K562 (cell line): ENCODE results near the gene CHST13. TPM values are rescaled to one million over a fixed set of nuclear protein-coding genes. Genes with fewer than 3 reads are reported as not detected.

ENCODE experiments used
- ATAC-seq: fragments of 200-7000 bp; cut with Tn5 transposase; 3 replicates; pipeline ENCODE4 v1.9.1; 2020; ENCODE audit warnings: moderate library complexity
- BruUV-seq: library from RNA; stranded (reverse); fragments of 400-500 nt; replicated peaks from 2 replicates; lab custom pipeline; 2021; lab: Mats Ljungman, UMichigan
- CTCF ChIA-PET: fragments of 300-600 bp; formaldehyde crosslinking; extraction: SDS; loops from one replicate; lab custom pipeline; 2021; ENCODE audit warnings: low intra/inter-chr PET ratio; lab: Yijun Ruan, JAX
- POLR2A ChIA-PET: fragments of 300-600, 350-650 bp; sonication (Branson Sonifier 250); formaldehyde crosslinking; extraction: SDS; loops from one replicate; lab custom pipeline; 2021; ENCODE audit warnings: antibody characterized with exemption, inconsistent platforms; lab: Yijun Ruan, JAX
- DNase-seq, 4 experiments: peaks; one replicate each; pipeline versions ENCODE4 v3.0.0 to v3.0.0-alpha.2; 2011 to 2018; ENCODE audit warnings: low spot score in 3 of 4, mixed read lengths in 3 of 4; ENCODE audit errors: extremely low read depth in 1 of 4
- FAIRE-seq: peaks from 2 replicates; lab custom pipeline; 2011; peaks lifted over from hg19 to GRCh38; lab: Jason Lieb, UNC
- H2AFZ ChIP-seq: 2 replicates; pipeline ENCODE4 v1.6.0; 2011; ENCODE audit warnings: low read depth, low read length, control low read depth, inconsistent platforms
- H3K27ac ChIP-seq: fragments of 200-600 bp; 3 replicates; pipeline ENCODE4 v1.8.0; 2011; ENCODE audit warnings: low read depth, mild to moderate bottlenecking, control low read depth, inconsistent platforms, low read length, moderate library complexity, mixed read lengths; ENCODE audit errors: extremely low read depth
- H3K27me3 ChIP-seq, 2 experiments: fragments of 300-600 bp in 1 of 2; 2 replicates in 1 of 2; 3 replicates in 1 of 2; pipeline versions ENCODE4 v1.6.0 to v1.8.0; 2011; ENCODE audit warnings: inconsistent platforms in 2 of 2, low read length in 2 of 2, mild to moderate bottlenecking in 1 of 2, mixed read lengths in 1 of 2, moderate library complexity in 1 of 2; ENCODE audit not compliant: control insufficient read depth in 2 of 2, insufficient read depth in 2 of 2
- H3K36me3 ChIP-seq: fragments of 300-600 bp; 3 replicates; pipeline ENCODE4 v1.8.0; 2011; ENCODE audit warnings: mild to moderate bottlenecking, low read length, inconsistent platforms; ENCODE audit not compliant: control insufficient read depth, insufficient read depth
- H3K4me1 ChIP-seq, 2 experiments: fragments of 200-600 bp in 1 of 2; replicated peaks in 1 of 2; 2 replicates in 1 of 2; 3 replicates in 1 of 2; pipeline versions ENCODE4 v1.5.1 to v1.8.0; 2011; ENCODE audit warnings: inconsistent platforms in 2 of 2, low read length in 2 of 2, mild to moderate bottlenecking in 1 of 2, mixed read lengths in 1 of 2, moderate library complexity in 1 of 2; ENCODE audit not compliant: control insufficient read depth in 2 of 2, insufficient read depth in 2 of 2
- H3K4me2 ChIP-seq: 2 replicates; pipeline ENCODE4 v1.6.1; 2011; ENCODE audit warnings: low read length, control low read depth, inconsistent platforms, mixed read lengths; ENCODE audit not compliant: insufficient read depth
- H3K4me3 ChIP-seq: fragments of 200-600 bp; sonication (generic), shearing (Covaris generic); 2 replicates; pipeline ENCODE4 v1.5.1; 2016; ENCODE audit warnings: control low read depth, inconsistent platforms
- H3K79me2 ChIP-seq: fragments of 200-600 bp; 3 replicates; pipeline ENCODE4 v1.8.0; 2011; ENCODE audit warnings: low read length, inconsistent platforms; ENCODE audit not compliant: control insufficient read depth, insufficient read depth
- H3K9ac ChIP-seq, 2 experiments: 2 replicates each; pipeline versions ENCODE4 v1.6.0 to v1.6.1; 2011; ENCODE audit warnings: low read depth in 2 of 2, low read length in 2 of 2, control low read depth in 1 of 2, inconsistent platforms in 1 of 2, mild to moderate bottlenecking in 1 of 2, mixed read lengths in 1 of 2; ENCODE audit not compliant: insufficient read depth in 1 of 2
- H3K9me1 ChIP-seq: one replicate; pipeline ENCODE4 v1.6.0; 2011; ENCODE audit warnings: inconsistent platforms, mild to moderate bottlenecking, low read length, moderate library complexity; ENCODE audit not compliant: control insufficient read depth, insufficient read depth
- H3K9me3 ChIP-seq: replicated peaks from 2 replicates; pipeline ENCODE4 v1.5.1; 2011; ENCODE audit warnings: low read depth, low read length, inconsistent platforms; ENCODE audit not compliant: control insufficient read depth, insufficient read depth
- H4K20me1 ChIP-seq: replicated peaks from 2 replicates; pipeline ENCODE4 v1.6.1; 2011; ENCODE audit warnings: low read length, inconsistent platforms, mixed read lengths; ENCODE audit not compliant: control insufficient read depth, insufficient read depth
- GATA2 ChIP-seq: sonication (generic); formaldehyde crosslinking; IDR thresholded peaks from 2 replicates; pipeline ENCODE4 v1.4.0; 2020; ENCODE audit warnings: mild to moderate bottlenecking, missing genetic modification reagents
- KDM1A ChIP-seq, 2 experiments: fragments of 450-650 bp; IDR thresholded peaks; 2 replicates each; pipeline ENCODE4 v1.6.1; 2016; ENCODE audit warnings: mild to moderate bottlenecking in 2 of 2
- PHF21A ChIP-seq: fragments of 450-650 bp; IDR thresholded peaks from 2 replicates; pipeline ENCODE4 v1.6.1; 2017; ENCODE audit warnings: low read depth, borderline replicate concordance
- STAT6 ChIP-seq: sonication (generic); formaldehyde crosslinking; IDR thresholded peaks from 2 replicates; pipeline ENCODE4 v1.8.1; 2023; ENCODE audit warnings: mild to moderate bottlenecking, missing genetic modification reagents
- ZBTB1 ChIP-seq: sonication (generic); formaldehyde crosslinking; IDR thresholded peaks from 2 replicates; pipeline ENCODE4 v1.8.1; 2023; ENCODE audit warnings: missing genetic modification reagents, low read depth, mild to moderate bottlenecking, borderline replicate concordance
- ZNF41 ChIP-seq: fragments of 250-450 bp; sonication (Bioruptor Pico); conservative IDR thresholded peaks from 2 replicates; pipeline ENCODE4 v1.4.0; 2020; ENCODE audit warnings: mild to moderate bottlenecking
- WGBS: fragments of 100-300 bp; shearing (Covaris generic); methylation state at CpG from one replicate; pipeline ENCODE4 v1.1.6; 2016; ENCODE audit warnings: low coverage, mixed read lengths; ENCODE audit not compliant: insufficient coverage; ENCODE audit errors: missing lambda C conversion rate; 5-methylcytosine and 5-hydroxymethylcytosine counted together
- in situ Hi-C: fragments of 300-500 bp; cut with MboI; formaldehyde crosslinking; loops from 4 replicates; pipeline ENCODE4 v1.15.0; 2018; ENCODE audit warnings: inconsistent platforms, mixed read lengths
- intact Hi-C: fragments of 100-400 bp; cut with micrococcal nuclease; formaldehyde crosslinking; loops from 2 replicates; pipeline ENCODE4 v1.14.2; 2022
- polyA plus RNA-seq, 8 experiments: library from polyadenylated mRNA; depleted of rRNA in 4 of 8; stranded (reverse) in 5 of 8; unstranded in 3 of 8; fragments of >200 nt; fragmentation: Nextera tagmentation in 2 of 8; fragmentation: Illumina TruSeq in 1 of 8; extraction: Ambion mirVana in 2 of 8; extraction: Trizol in 1 of 8; gene quantifications; 2 replicates each; pipeline versions ENCODE4 v1.2.1 to v1.2.3, GENCODE V29; 2011 to 2014; ENCODE audit warnings: inconsistent platforms in 1 of 8, missing spikeins in 1 of 8
- total RNA-seq, 7 experiments: library from RNA; depleted of rRNA in 6 of 7; stranded (reverse); fragments of >200 nt in 6 of 7; fragmentation: Illumina TruSeq in 2 of 7; extraction: Trizol in 2 of 7; gene quantifications; 2 replicates each; pipeline versions ENCODE4 v1.2.1 to v1.2.3, GENCODE V29; 2011 to 2021; ENCODE audit warnings: low replicate concordance in 1 of 7

Gene CHST13
- total and polyA plus RNA-seq, 9 of the 15 experiments (the other 6 are each of a cell fraction or from before 2014, with no cell fraction given): not detected

- TF ChIP-seq STAT6 (CRISPR knock-in tag) (no peak), KDM1A (IDR thresholded peaks at IDR 0.05) (0 out of 4 replicates have a peak, but pooled peaks of 1 of the 2 experiments have one; percentile 13)
Observed at GRCh38 chr3:126537730-126538281, 13.9 kb downstream of the CHST13 start (continued).

- DNase-seq (no peak), FAIRE-seq (no peak), ATAC-seq (no peak)
- Histone ChIP-seq H4K20me1 (no peaks in the 10 kb centered on the region), H2AFZ (no peak overlapping the region), H3K36me3 (no peaks in the 10 kb centered on the region), H3K4me3 (no peak overlapping the region), H3K9me1 (no peaks in the 10 kb centered on the region), H3K9ac (no peak overlapping the region), H3K9me3 (peaks cover 2% of the 10 kb centered on the region), H3K27ac (no peak overlapping the region), H3K79me2 (no peaks in the 10 kb centered on the region), H3K4me2 (no peak overlapping the region), H3K4me1 (peaks cover 14 to 23% of the 10 kb centered on the region in 2 experiments), H3K27me3 (peaks cover 0 to 6% of the 10 kb centered on the region in 2 experiments; a peak in 1 of 5 replicates)
- in situ Hi-C loops (no loop called here), intact Hi-C loops (no loop called here)
- TF ChIP-seq GATA2: no peak
- TF ChIP-seq ZNF41 (CRISPR knock-in tag): no peak
- TF ChIP-seq ZBTB1 (CRISPR knock-in tag): no peak
- no peak for TF ChIP-seq PHF21A
- whole genome bisulfite sequencing: 20% methylated on average over 6 of the region's 9 CpGs
- POLR2A ChIA-PET: interaction anchor here (0.5 to 0.6 kb wide), 3 partner anchors 9 to 103 kb away, joined by 3 to 4 read pairs (median 3); no protein-coding TSS in a partner anchor
- no TSS peak for BruUV-seq
- CTCF ChIA-PET: no interaction called here
Observed at GRCh38 chr3:126538316-126538715, 14.4 kb downstream of the CHST13 start.
